ENCODE measurements around the gene LAPTM5.
A peak's percentile ranks its signal among the peaks of the same experiment; 100 is the strongest.

- TF ChIP-seq YBX1 (IDR thresholded peaks at IDR 0.05): no peak
- TF ChIP-seq TCF3 (IDR thresholded peaks at IDR 0.05; ENCODE audit: borderline replicate concordance, insufficient read depth, low read depth, low read length): no peak
- no peak for TF ChIP-seq JUNB (IDR thresholded peaks at IDR 0.05)
- TF ChIP-seq CTCF (IDR thresholded peaks at IDR 0.05 in 2 of 3, conservative IDR thresholded peaks at IDR 0.05 in 1 of 3; ENCODE audit: control insufficient read depth in 2 of 3, extremely low read depth in 1 of 3, insufficient read depth in 1 of 3, low read depth in 3 of 3, low read length in 3 of 3): peak; percentile 86 to 95 (median 87); a peak in 5 of 6 replicates
- TF ChIP-seq KLF5 (IDR thresholded peaks at IDR 0.05; ENCODE audit: partially characterized antibody): no peak
- no peak for TF ChIP-seq RAD21 (IDR thresholded peaks at IDR 0.05; ENCODE audit: insufficient read depth, low read depth, low read length)
- peak; percentile 65 for TF ChIP-seq YY1 (IDR thresholded peaks at IDR 0.05; ENCODE audit: low read depth, low read length)
- TF ChIP-seq, protein P1, sequence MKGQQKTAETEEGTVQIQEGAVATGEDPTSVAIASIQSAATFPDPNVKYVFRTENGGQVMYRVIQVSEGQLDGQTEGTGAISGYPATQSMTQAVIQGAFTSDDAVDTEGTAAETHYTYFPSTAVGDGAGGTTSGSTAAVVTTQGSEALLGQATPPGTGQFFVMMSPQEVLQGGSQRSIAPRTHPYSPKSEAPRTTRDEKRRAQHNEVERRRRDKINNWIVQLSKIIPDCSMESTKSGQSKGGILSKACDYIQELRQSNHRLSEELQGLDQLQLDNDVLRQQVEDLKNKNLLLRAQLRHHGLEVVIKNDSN (IDR thresholded peaks at IDR 0.05; ENCODE audit: borderline replicate concordance, extremely low read length, insufficient read depth, low read depth, low read length): no peak
- TF ChIP-seq MTA3 (IDR thresholded peaks at IDR 0.05; ENCODE audit: borderline replicate concordance, low read length): no peak
- TF ChIP-seq TAF1 (IDR thresholded peaks at IDR 0.05; ENCODE audit: borderline replicate concordance, low read depth, low read length): 0 out of 2 replicates have a peak, but pooled peaks have one; percentile 32
- TF ChIP-seq TCF12 (IDR thresholded peaks at IDR 0.05; ENCODE audit: low read depth, low read length): no peak
- peak; percentile 91 for TF ChIP-seq MAX (IDR thresholded peaks at IDR 0.05; ENCODE audit: low read depth, low read length)
- no peak for TF ChIP-seq GABPA (IDR thresholded peaks at IDR 0.05; ENCODE audit: low read depth)
- no peak for TF ChIP-seq JUND (IDR thresholded peaks at IDR 0.05; ENCODE audit: low read depth, low read length)
Observed at GRCh38 chr1:30718636-30719405, 38.8 kb downstream of the LAPTM5 start.

Data from GM12878 (cell line).